ENCODE data around the gene MX1. TPM values are rescaled to one million over a fixed set of nuclear protein-coding genes. Genes with fewer than 3 reads are reported as not detected.

The MX1 gene
- total RNA-seq, 3 donors from 2014 or later (not counting 1 experiment from before 2014, with no cell fraction given) = 22.7 to 67.0 (median 60.6) TPM

- no peak overlapping the region for H3K4me3 Mint-ChIP-seq
- ATAC-seq (no peak), DNase-seq (no peak)
- peaks cover 5% of the 10 kb centered on the region for H3K4me1 ChIP-seq (ENCODE audit: control insufficient read depth, insufficient read depth, low read length)
- H3K9me3 Mint-ChIP-seq = no peaks in the 10 kb centered on the region
- peaks cover 35% of the 10 kb centered on the region for H3K36me3 ChIP-seq (ENCODE audit: control insufficient read depth, insufficient read depth, low read length)
- H3K36me3 Mint-ChIP-seq = no peaks in the 10 kb centered on the region
- no peak overlapping the region for H3K27ac ChIP-seq (ENCODE audit: low read length)
- TF ChIP-seq CTCF (IDR thresholded peaks at IDR 0.05) = no peak
- 93% methylated on average over 12 of the region's 12 CpGs for WGBS (ENCODE audit: insufficient coverage)
- H3K4me1 Mint-ChIP-seq = peaks cover 6% of the 10 kb centered on the region in 2 donors
- H3K4me3 ChIP-seq (ENCODE audit: low read length) = no peak overlapping the region
- H3K27me3 ChIP-seq (ENCODE audit: control insufficient read depth, insufficient read depth, low read length) = no peaks in the 10 kb centered on the region
- no peak overlapping the region for H3K27ac Mint-ChIP-seq
- no peaks in the 10 kb centered on the region for H3K27me3 Mint-ChIP-seq (ENCODE audit: low read depth in 2 of 2)
- intact Hi-C loops (cut with micrococcal nuclease) = no loop called here
- no peaks in the 10 kb centered on the region for H3K9me3 ChIP-seq (ENCODE audit: control insufficient read depth, insufficient read depth, low read length)
Measured at GRCh38 chr21:41379901-41380300, 46.1 kb upstream of the MX1 start.

DNA sequence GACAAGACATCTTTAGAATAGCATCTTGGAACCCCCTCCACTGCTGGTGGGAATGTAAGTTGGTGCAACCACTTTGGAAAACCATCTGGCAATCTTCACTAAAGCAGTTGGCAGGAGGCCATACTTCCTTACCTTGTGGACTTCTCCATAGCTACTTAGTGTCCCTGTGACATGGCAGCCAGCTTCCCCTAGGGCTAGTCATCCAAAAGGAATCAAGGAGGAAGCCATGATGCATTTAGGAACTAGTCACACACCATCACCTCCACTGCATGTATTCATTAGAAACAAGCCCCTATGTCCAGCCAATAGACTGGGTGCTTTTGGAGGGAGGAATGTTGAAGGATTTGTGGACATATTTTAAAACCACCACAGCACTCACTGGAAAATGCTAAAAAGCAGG lies 44.3 kb upstream of the MX1 start:
- TF ChIP-seq CTCF (IDR thresholded peaks at IDR 0.05) = no peak
- Mint-ChIP-seq H3K4me1 (no peaks in the 10 kb centered on the region), H3K27ac (no peak overlapping the region), H3K9me3 (no peaks in the 10 kb centered on the region), H3K36me3 (no peaks in the 10 kb centered on the region), H3K4me3 (no peak overlapping the region), H3K27me3 (ENCODE audit: low read depth in 2 of 2) (no peaks in the 10 kb centered on the region)
- intact Hi-C loops (cut with micrococcal nuclease) = no loop called here
- H3K27me3 ChIP-seq (ENCODE audit: control insufficient read depth, insufficient read depth, low read length) = no peaks in the 10 kb centered on the region
- no peaks in the 10 kb centered on the region for H3K4me1 ChIP-seq (ENCODE audit: control insufficient read depth, insufficient read depth, low read length)
- no peaks in the 10 kb centered on the region for H3K9me3 ChIP-seq (ENCODE audit: control insufficient read depth, insufficient read depth, low read length)
- ATAC-seq = no peak
- no peak for DNase-seq
- no peak overlapping the region for H3K27ac ChIP-seq (ENCODE audit: low read length)
- H3K36me3 ChIP-seq (ENCODE audit: control insufficient read depth, insufficient read depth, low read length) = peaks cover 35% of the 10 kb centered on the region
- no peak overlapping the region for H3K4me3 ChIP-seq (ENCODE audit: low read length)

GRCh38 chr21:41387042-41387819 lies 38.8 kb upstream of the MX1 start:
- Mint-ChIP-seq H3K36me3 (no peaks in the 10 kb centered on the region), H3K27ac (no peak overlapping the region), H3K4me1 (peaks cover 0 to 5% of the 10 kb centered on the region in 2 donors), H3K4me3 (no peak overlapping the region), H3K27me3 (ENCODE audit: low read depth in 2 of 2) (no peaks in the 10 kb centered on the region), H3K9me3 (no peaks in the 10 kb centered on the region)
- Histone ChIP-seq H3K27ac (ENCODE audit: low read length) (no peak overlapping the region), H3K9me3 (ENCODE audit: control insufficient read depth, insufficient read depth, low read length) (no peaks in the 10 kb centered on the region), H3K27me3 (ENCODE audit: control insufficient read depth, insufficient read depth, low read length) (no peaks in the 10 kb centered on the region), H3K4me1 (ENCODE audit: control insufficient read depth, insufficient read depth, low read length) (no peaks in the 10 kb centered on the region), H3K4me3 (ENCODE audit: low read length) (no peak overlapping the region), H3K36me3 (ENCODE audit: control insufficient read depth, insufficient read depth, low read length) (peaks cover 27% of the 10 kb centered on the region)
- DNase-seq (no peak), ATAC-seq (no peak)
- no peak for TF ChIP-seq CTCF (IDR thresholded peaks at IDR 0.05)
- 94% methylated on average over 14 of the region's 14 CpGs for WGBS (ENCODE audit: insufficient coverage)
- intact Hi-C loops (cut with micrococcal nuclease) = no loop called here

- no peaks in the 10 kb centered on the region for H3K9me3 Mint-ChIP-seq
Measured at GRCh38 chr21:41387824-41388223, 38.2 kb upstream of the MX1 start.

More at GRCh38 chr21:41387824-41388223, 38.2 kb upstream of the MX1 start:
- Mint-ChIP-seq H3K36me3 (no peaks in the 10 kb centered on the region), H3K27ac (no peak overlapping the region), H3K4me1 (peaks cover 0 to 5% of the 10 kb centered on the region in 2 donors), H3K4me3 (no peak overlapping the region), H3K27me3 (ENCODE audit: low read depth in 2 of 2) (no peaks in the 10 kb centered on the region)
- DNase-seq (no peak), ATAC-seq (no peak)
- no peak overlapping the region for H3K27ac ChIP-seq (ENCODE audit: low read length)
- no peaks in the 10 kb centered on the region for H3K9me3 ChIP-seq (ENCODE audit: control insufficient read depth, insufficient read depth, low read length)
- intact Hi-C loops (cut with micrococcal nuclease) = no loop called here
- 87% methylated on average over 8 of the region's 8 CpGs for WGBS (ENCODE audit: insufficient coverage)
- peaks cover 22% of the 10 kb centered on the region for H3K36me3 ChIP-seq (ENCODE audit: control insufficient read depth, insufficient read depth, low read length)
- no peak overlapping the region for H3K4me3 ChIP-seq (ENCODE audit: low read length)
- TF ChIP-seq CTCF (IDR thresholded peaks at IDR 0.05) = no peak
- no peaks in the 10 kb centered on the region for H3K27me3 ChIP-seq (ENCODE audit: control insufficient read depth, insufficient read depth, low read length)
- H3K4me1 ChIP-seq (ENCODE audit: control insufficient read depth, insufficient read depth, low read length) = no peaks in the 10 kb centered on the region

All from natural killer cell (primary cell).